Central memory CD8-positive, alpha-beta T cell (primary cell): ENCODE data around the gene CHMP6.

Experiments used
- ATAC-seq: fragments of 150-1000 bp; cut with Tn5 transposase; replicated peaks from 2 replicates; pipeline ENCODE4 v1.10.0; 2022; ENCODE audit warnings: mild to moderate bottlenecking, moderate FRiP score, moderate number of reproducible peaks; ENCODE audit not compliant: poor library complexity, severe bottlenecking; ENCODE audit errors: extremely low read depth
- DNase-seq, 2 donors: peaks; one replicate each; pipeline ENCODE4 v3.0.0; 2021; ENCODE audit warnings: low spot score in 2 of 2
- H3K27ac Mint-ChIP-seq: one replicate; pipeline ENCODE4 v1.8.0; 2022; ENCODE audit warnings: low read depth, mild to moderate bottlenecking, moderate library complexity, mixed read lengths
- H3K27me3 Mint-ChIP-seq: one replicate; pipeline ENCODE4 v1.8.0; 2022; ENCODE audit warnings: mixed read lengths
- H3K36me3 Mint-ChIP-seq: one replicate; pipeline ENCODE4 v1.8.0; 2022; ENCODE audit warnings: mild to moderate bottlenecking, moderate library complexity, mixed read lengths; ENCODE audit not compliant: insufficient read depth
- H3K4me1 Mint-ChIP-seq: one replicate; pipeline ENCODE4 v1.8.0; 2022; ENCODE audit warnings: mixed read lengths
- H3K4me3 Mint-ChIP-seq: one replicate; pipeline ENCODE4 v1.8.0; 2022; ENCODE audit warnings: mild to moderate bottlenecking, moderate library complexity, mixed read lengths
- H3K9me3 Mint-ChIP-seq: one replicate; pipeline ENCODE4 v1.8.0; 2022; ENCODE audit warnings: mixed read lengths

Gene CHMP6

DNA sequence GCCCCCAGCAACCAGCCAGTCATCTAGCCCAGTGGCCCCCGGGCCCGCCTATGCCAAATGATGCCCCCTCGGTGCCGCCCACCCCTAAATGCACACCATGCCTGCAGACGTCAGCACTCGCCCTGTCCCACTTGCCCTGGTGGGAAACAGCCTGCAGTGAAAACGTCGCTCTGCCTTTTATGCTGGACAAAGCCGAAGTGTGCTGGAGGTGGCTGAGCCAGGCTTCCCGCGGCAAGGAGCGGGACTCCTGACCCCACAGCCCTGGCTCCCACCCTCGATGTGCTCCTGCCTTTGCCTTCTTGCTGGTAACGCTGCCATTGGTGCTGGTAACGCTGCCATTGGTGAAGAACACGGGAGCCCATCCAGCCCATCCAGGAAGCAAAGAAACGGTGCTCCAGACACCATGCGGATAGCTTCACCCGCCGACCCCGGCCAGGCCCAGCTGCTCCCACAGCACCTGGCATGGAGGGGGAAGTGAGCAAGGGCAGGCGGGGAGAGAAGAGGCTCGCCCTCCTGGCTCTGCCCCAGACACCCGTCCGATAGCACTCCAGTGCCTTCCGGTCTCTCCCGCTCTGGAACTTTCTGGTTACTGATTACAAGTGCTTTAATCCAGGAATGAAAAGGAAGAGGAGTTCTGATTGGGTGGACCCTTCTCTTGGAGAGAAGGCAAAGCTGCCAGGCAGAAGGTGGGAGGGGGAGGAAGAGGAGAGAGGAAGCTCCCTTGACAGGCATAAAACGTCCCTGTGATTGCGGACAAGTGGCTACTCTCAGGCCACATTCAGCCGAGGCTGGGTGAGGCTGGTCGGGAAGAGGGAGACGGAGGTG is 39.3 kb downstream of the CHMP6 start:
- DNase-seq, result no peak
- Mint-ChIP-seq H3K27me3 (peaks cover 48% of the 10 kb centered on the region), H3K4me3 (no peak overlapping the region)

GRCh38 chr17:81031566-81032550 is 40.2 kb downstream of the CHMP6 start:
- H3K4me3 Mint-ChIP-seq, result no peak overlapping the region
- H3K9me3 Mint-ChIP-seq, result no peaks in the 10 kb centered on the region
- peaks cover 2% of the 10 kb centered on the region for H3K36me3 Mint-ChIP-seq
- DNase-seq (no peak), ATAC-seq (no peak)
- H3K4me1 Mint-ChIP-seq, result peaks cover 17% of the 10 kb centered on the region
- H3K27me3 Mint-ChIP-seq, result peaks cover 38% of the 10 kb centered on the region
- no peak overlapping the region for H3K27ac Mint-ChIP-seq

More for the DNA sequence above, 39.3 kb downstream of the CHMP6 start:
- Mint-ChIP-seq H3K36me3 (peaks cover 2% of the 10 kb centered on the region), H3K4me1 (peaks cover 16% of the 10 kb centered on the region), H3K9me3 (no peaks in the 10 kb centered on the region), H3K27ac (no peak overlapping the region)
- ATAC-seq, result no peak

DNA sequence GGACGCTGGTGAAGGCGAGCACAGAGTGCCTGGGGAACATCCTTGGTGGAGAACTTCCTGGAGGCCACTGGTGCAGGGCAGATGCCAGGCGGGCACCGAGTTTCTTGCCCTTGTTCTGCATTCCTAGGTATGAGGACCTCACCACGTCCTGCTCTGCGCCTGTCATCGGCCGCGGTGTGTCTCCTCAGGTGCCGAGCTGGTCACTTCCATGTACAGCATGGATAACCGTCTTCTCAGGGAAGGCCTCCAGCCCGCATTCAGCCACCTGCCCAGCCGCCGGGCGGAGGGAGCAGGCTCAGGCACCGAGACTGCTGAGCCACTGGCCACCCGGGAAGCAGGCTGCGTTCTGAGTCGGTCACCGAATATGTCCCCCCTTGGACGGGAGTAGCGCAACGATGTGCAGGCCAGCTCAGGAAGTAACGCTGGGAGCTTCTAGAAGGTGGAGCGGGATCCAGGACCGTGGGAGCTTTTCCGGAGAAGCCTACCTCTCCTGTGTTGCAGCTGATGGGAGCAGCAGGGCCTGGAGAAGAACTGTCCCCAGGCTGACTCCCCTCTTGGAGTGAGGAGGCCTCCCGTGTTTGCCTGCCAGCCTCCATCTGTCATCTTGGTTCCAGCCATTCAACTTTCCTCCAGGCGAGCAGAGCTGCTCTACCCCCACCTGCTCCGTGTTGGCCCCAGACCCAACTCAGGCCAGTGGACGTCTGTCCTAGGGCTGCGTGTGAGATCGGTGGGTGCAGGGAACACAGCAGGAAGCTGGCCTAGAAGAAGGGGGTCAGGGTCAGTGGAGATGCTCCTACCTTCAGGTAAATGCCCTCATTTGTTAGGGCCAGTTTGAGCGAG is 41.2 kb downstream of the CHMP6 start:
- peaks cover 17% of the 10 kb centered on the region for H3K4me1 Mint-ChIP-seq
- ATAC-seq (no peak), DNase-seq (no peak)
- peak overlapping the region; percentile 80 for H3K4me3 Mint-ChIP-seq
- peaks cover 33% of the 10 kb centered on the region for H3K27me3 Mint-ChIP-seq
- H3K9me3 Mint-ChIP-seq, result no peaks in the 10 kb centered on the region
- peaks cover 2% of the 10 kb centered on the region for H3K36me3 Mint-ChIP-seq
- H3K27ac Mint-ChIP-seq, result no peak overlapping the region

DNA sequence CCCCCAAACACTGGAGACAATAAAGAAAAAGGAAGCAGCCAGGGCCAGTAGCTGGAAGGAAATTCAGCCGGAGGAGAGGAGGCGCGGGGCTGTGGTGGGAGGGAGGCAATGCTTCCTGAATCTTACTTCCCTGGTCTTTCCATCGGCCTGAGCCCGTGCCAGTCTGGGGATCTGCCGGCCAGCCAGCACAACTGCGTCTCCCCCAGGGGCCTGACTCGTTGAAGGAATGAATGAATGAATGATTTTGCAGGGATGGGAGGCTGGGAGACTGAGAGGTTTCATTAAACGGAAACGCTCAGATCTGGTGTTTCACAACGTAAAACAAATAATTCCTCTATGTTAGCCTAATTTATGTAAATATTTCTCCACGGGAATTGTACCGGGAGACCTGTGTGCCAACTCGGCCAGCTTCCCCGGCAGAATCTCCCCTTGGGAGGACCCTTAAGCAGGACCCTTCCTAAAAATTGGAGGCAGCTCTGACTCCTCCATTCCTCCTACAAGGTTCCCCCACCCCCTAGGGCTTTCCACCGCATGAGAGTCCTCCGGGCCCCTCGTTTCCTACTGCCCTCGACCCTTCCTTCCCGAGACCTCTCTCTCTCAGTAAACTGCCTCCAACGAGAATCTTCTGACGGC is 42.0 kb downstream of the CHMP6 start:
- peak overlapping the region; percentile 80 for H3K4me3 Mint-ChIP-seq
- ATAC-seq (no peak), DNase-seq (no peak)
- peaks cover 17% of the 10 kb centered on the region for H3K4me1 Mint-ChIP-seq
- peak overlapping the region; percentile 49 for H3K27ac Mint-ChIP-seq
- H3K27me3 Mint-ChIP-seq, result peaks cover 32% of the 10 kb centered on the region
- no peaks in the 10 kb centered on the region for H3K9me3 Mint-ChIP-seq
- peaks cover 2% of the 10 kb centered on the region for H3K36me3 Mint-ChIP-seq

- DNase-seq (no peak), ATAC-seq (no peak)
- peak overlapping the region; percentile 80 for H3K4me3 Mint-ChIP-seq
- H3K9me3 Mint-ChIP-seq, result no peaks in the 10 kb centered on the region
- H3K36me3 Mint-ChIP-seq, result peaks cover 2% of the 10 kb centered on the region
- H3K27ac Mint-ChIP-seq, result peak overlapping the region; percentile 49
- H3K27me3 Mint-ChIP-seq, result peaks cover 25% of the 10 kb centered on the region
- peaks cover 17% of the 10 kb centered on the region for H3K4me1 Mint-ChIP-seq
Measured at GRCh38 chr17:81034168-81034777, 42.6 kb downstream of the CHMP6 start.

DNA sequence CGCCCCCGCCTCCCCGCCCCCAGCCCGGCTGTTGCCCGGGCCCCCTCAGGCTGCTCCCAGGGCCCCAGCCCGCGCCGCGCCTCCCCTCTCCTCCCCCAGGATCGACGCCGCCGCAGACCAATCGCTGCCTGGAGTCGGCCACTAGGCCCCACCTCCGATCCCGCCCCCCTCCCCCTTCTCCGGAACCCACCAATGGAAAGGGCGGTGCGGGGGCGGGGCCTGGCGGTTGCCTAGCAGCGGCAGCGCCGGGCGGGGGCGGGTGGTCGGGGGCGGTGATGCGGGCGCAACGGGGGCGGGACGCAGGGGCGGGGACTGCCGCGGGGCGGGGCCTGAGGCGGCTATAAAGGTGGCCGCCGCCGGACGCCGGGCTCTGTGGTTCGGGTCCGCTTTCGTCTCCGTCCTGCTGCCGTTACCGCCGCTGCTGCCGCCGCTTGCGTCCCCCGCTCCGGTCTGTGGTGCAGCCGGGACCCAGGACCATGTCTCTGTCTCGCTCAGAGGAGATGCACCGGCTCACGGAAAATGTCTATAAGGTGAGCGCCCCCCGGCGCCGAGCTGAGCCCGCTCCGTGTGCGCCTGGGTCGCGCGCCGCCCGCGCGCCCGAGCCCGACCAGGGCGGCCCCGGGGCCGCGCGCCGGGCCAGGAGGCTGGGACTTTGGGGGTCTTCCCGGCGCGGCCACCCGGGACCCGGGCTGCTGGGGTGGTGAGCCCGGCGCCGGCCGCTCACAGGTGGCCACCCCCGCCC is 43.3 kb downstream of the CHMP6 start, which contains the start of gene BAIAP2:
TSS of gene BAIAP2 (plus strand) at position 373 of the 742 bp plus-strand sequence. CDS start at position 477, 104 bp downstream.
- DNase-seq, result peak; percentile 79 to 89
- Mint-ChIP-seq H3K36me3 (peaks cover 2% of the 10 kb centered on the region), H3K27me3 (peaks cover 19% of the 10 kb centered on the region), H3K4me3 (peak within 1 kb of the TSS; percentile 80), H3K4me1 (peaks cover 17% of the 10 kb centered on the region), H3K9me3 (no peaks in the 10 kb centered on the region), H3K27ac (peak within 1 kb of the TSS; percentile 83)
- ATAC-seq, result peak; percentile 86

DNA sequence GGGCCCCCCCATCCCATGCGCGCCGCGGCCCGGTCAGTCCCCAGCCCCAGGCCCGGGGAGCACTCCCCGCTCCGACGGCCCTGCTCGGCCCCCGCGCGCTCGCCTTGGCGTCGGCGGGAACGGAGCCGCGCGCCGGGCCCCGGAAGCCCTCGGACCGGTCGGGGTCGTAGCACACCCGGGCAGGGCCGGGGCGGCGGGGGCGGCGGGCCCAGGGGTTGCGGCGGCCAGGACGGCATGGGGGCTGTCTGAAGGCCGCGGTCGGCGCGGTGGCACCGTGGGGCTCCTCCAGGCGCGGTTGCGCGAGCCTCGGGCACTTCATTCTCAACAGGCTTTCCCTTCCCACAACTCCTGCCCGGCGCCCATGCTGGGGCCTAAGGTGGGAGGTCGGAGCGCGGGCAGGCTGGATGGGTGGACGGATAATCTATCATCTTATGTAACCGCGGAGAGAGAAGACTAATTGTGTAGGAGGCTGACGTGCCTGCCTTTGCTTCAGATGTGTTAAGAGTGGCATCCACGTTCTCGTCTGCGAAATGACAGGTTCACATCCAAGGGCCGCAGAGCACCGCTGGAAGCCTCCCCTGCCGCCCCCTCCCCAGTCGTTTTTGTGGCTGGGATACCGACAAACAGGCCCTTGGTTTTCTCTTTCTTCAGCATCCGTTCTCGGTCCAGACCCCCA is 44.0 kb downstream of the CHMP6 start:
- DNase-seq (no peak), ATAC-seq (no peak)
- Mint-ChIP-seq H3K9me3 (no peaks in the 10 kb centered on the region), H3K4me3 (peak overlapping the region; percentile 70), H3K27ac (peak overlapping the region; percentile 83), H3K4me1 (peaks cover 17% of the 10 kb centered on the region), H3K36me3 (peaks cover 2% of the 10 kb centered on the region), H3K27me3 (peaks cover 12% of the 10 kb centered on the region)

- Mint-ChIP-seq H3K4me1 (peaks cover 17% of the 10 kb centered on the region), H3K4me3 (peak overlapping the region; percentile 70), H3K36me3 (peaks cover 2% of the 10 kb centered on the region), H3K27me3 (peaks cover 8% of the 10 kb centered on the region), H3K9me3 (no peaks in the 10 kb centered on the region), H3K27ac (no peak overlapping the region)
- DNase-seq (no peak), ATAC-seq (no peak)
Measured at GRCh38 chr17:81036197-81036941, 44.7 kb downstream of the CHMP6 start.

DNA sequence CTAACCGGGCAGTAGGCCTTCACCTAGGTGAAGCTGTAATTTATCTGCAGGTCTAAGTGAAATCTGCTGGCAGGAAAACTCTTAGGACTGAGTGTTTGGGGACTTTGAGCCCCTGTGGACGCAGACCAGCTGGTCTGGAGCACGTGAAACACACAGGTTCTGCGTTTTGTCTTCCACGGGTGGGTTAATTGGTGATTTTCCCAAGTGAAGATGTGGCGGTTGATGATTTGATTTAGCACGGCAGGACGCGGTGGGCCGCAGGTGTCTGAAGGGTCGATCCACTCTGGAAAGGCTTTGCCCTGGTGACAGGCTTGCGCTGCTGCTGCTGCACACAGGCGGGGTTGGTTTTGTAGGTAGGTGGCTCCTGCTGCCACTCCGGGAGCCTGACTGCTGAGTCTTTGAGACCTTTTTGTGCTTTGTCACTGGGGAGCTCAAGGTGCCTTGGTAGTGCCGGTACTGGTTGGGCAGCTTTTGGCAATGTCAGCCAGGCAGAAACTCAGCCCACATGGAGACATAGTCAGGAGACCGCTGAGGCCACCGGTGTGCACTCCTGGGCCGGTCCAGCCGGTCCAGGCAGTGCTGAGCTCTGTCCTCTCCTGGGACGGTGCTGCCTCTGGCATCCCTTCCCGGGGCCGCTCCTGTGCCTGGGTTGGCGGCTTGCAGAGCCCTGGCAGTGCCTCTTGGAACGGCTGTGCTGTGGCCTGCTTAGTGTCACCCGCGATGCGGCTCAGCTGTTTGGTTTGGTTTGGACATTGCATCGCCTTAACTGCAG is 45.6 kb downstream of the CHMP6 start:
- H3K36me3 Mint-ChIP-seq, result peaks cover 2% of the 10 kb centered on the region

More for the DNA sequence above, 45.6 kb downstream of the CHMP6 start:
- peaks cover 8% of the 10 kb centered on the region for H3K27me3 Mint-ChIP-seq
- H3K4me1 Mint-ChIP-seq, result peaks cover 17% of the 10 kb centered on the region
- no peak for DNase-seq
- no peak overlapping the region for H3K27ac Mint-ChIP-seq
- ATAC-seq, result no peak
- H3K4me3 Mint-ChIP-seq, result peak overlapping the region; percentile 70
- H3K9me3 Mint-ChIP-seq, result no peaks in the 10 kb centered on the region
